ENCODE measurements around the gene WNK2. TPM values are rescaled to one million over a fixed set of nuclear protein-coding genes. Genes with fewer than 3 reads are reported as not detected.

Gene WNK2
- polyA plus RNA-seq, 3 donors, result 0.40 TPM; not detected in 2

GRCh38 chr9:93192721-93193387, 8.9 kb downstream of the WNK2 start:
- Mint-ChIP-seq H3K9me3 (peaks cover 1 to 5% (median 4%) of the 10 kb centered on the region in 7 donors), H3K36me3 (no peaks in the 10 kb centered on the region), H3K27ac (no peak overlapping the region), H3K4me3 (no peak overlapping the region), H3K4me1 (no peaks in the 10 kb centered on the region), H3K27me3 (ENCODE audit: low read depth in 3 of 3) (peaks cover 24 to 52% (median 42%) of the 10 kb centered on the region in 3 donors)
- Histone ChIP-seq H3K4me2 (replicated peaks; ENCODE audit: extremely low read depth, low read length, poor library complexity, severe bottlenecking) (no peak overlapping the region), H3K9me3 (replicated peaks in 1 of 2; ENCODE audit: control insufficient read depth in 1 of 2, insufficient read depth in 1 of 2, low read length in 2 of 2) (no peaks in the 10 kb centered on the region), H3K36me3 (replicated peaks in 1 of 2; ENCODE audit: control insufficient read depth in 1 of 2, insufficient read depth in 2 of 2, low read length in 2 of 2) (no peaks in the 10 kb centered on the region), H3K79me2 (ENCODE audit: insufficient read depth, low read length) (no peaks in the 10 kb centered on the region), H2AFZ (ENCODE audit: insufficient read depth, low read depth, low read length, poor library complexity, severe bottlenecking) (no peak overlapping the region), H3K27me3 (ENCODE audit: control insufficient read depth in 2 of 2, insufficient read depth in 2 of 2, low read length in 2 of 2) (peaks cover 0 to 15% of the 10 kb centered on the region in 2 donors), H3K4me1 (ENCODE audit: control insufficient read depth in 1 of 2, insufficient read depth in 2 of 2, low read length in 2 of 2) (no peaks in the 10 kb centered on the region), H3K27ac (ENCODE audit: low read depth in 1 of 2, low read length in 2 of 2) (no peak overlapping the region), H4K20me1 (ENCODE audit: insufficient read depth, low read length) (no peaks in the 10 kb centered on the region), H3K9ac (ENCODE audit: insufficient read depth, low read length, poor library complexity, severe bottlenecking) (no peak overlapping the region), H3K4me3 (replicated peaks in 1 of 3; ENCODE audit: low read depth in 2 of 3, low read length in 3 of 3) (no peak overlapping the region)
- intact Hi-C loops (cut with micrococcal nuclease), result no loop called here
- DNase-seq, result no peak
- WGBS (ENCODE audit: insufficient coverage), result 96% methylated on average over 10 of the region's 11 CpGs
- no peak for TF ChIP-seq CTCF (IDR thresholded peaks at IDR 0.05)

GRCh38 chr9:93193388-93194220, 9.7 kb downstream of the WNK2 start:
- DNase-seq, result no peak
- Histone ChIP-seq H3K27ac (ENCODE audit: low read depth in 1 of 2, low read length in 2 of 2) (no peak overlapping the region), H3K9ac (ENCODE audit: insufficient read depth, low read length, poor library complexity, severe bottlenecking) (no peak overlapping the region), H3K79me2 (ENCODE audit: insufficient read depth, low read length) (no peaks in the 10 kb centered on the region), H3K4me1 (ENCODE audit: control insufficient read depth in 1 of 2, insufficient read depth in 2 of 2, low read length in 2 of 2) (no peaks in the 10 kb centered on the region), H3K9me3 (replicated peaks in 1 of 2; ENCODE audit: control insufficient read depth in 1 of 2, insufficient read depth in 1 of 2, low read length in 2 of 2) (no peaks in the 10 kb centered on the region), H3K4me2 (replicated peaks; ENCODE audit: extremely low read depth, low read length, poor library complexity, severe bottlenecking) (no peak overlapping the region), H3K4me3 (replicated peaks in 1 of 3; ENCODE audit: low read depth in 2 of 3, low read length in 3 of 3) (no peak overlapping the region), H2AFZ (ENCODE audit: insufficient read depth, low read depth, low read length, poor library complexity, severe bottlenecking) (no peak overlapping the region), H3K27me3 (ENCODE audit: control insufficient read depth in 2 of 2, insufficient read depth in 2 of 2, low read length in 2 of 2) (peaks cover 0 to 7% of the 10 kb centered on the region in 2 donors), H4K20me1 (ENCODE audit: insufficient read depth, low read length) (no peaks in the 10 kb centered on the region), H3K36me3 (replicated peaks in 1 of 2; ENCODE audit: control insufficient read depth in 1 of 2, insufficient read depth in 2 of 2, low read length in 2 of 2) (no peaks in the 10 kb centered on the region)
- Mint-ChIP-seq H3K9me3 (peaks cover 1 to 5% (median 4%) of the 10 kb centered on the region in 7 donors), H3K27me3 (ENCODE audit: low read depth in 3 of 3) (peaks cover 22 to 44% (median 40%) of the 10 kb centered on the region in 3 donors), H3K4me1 (no peaks in the 10 kb centered on the region), H3K36me3 (no peaks in the 10 kb centered on the region), H3K27ac (no peak overlapping the region), H3K4me3 (no peak overlapping the region)
- intact Hi-C loops (cut with micrococcal nuclease), result no loop called here
- TF ChIP-seq CTCF (IDR thresholded peaks at IDR 0.05), result no peak
- WGBS (ENCODE audit: insufficient coverage), result 98% methylated on average over 6 of the region's 12 CpGs

Data from CD14-positive monocyte (primary cell).